HepG2 (cell line): ENCODE data around the gene SNU13. TPM values are rescaled to one million over a fixed set of nuclear protein-coding genes. Genes with fewer than 3 reads are reported as not detected.

Source experiments
- ATAC-seq: fragments of 200-7000 bp; cut with Tn5 transposase; 3 replicates; pipeline ENCODE4 v1.9.1; 2020; ENCODE audit warnings: mild to moderate bottlenecking, moderate library complexity
- BruUV-seq: library from RNA; stranded (reverse); fragments of 400-500 nt; replicated peaks from 2 replicates; lab custom pipeline; 2021; lab: Mats Ljungman, UMichigan
- CTCF ChIA-PET: fragments of 300-600 bp; formaldehyde crosslinking; extraction: SDS; loops from one replicate; lab custom pipeline; 2021; ENCODE audit warnings: low total read pairs, inconsistent platforms, low intra/inter-chr PET ratio; lab: Yijun Ruan, JAX
- POLR2A ChIA-PET: fragments of 350-600 bp; sonication (Branson Sonifier 250); formaldehyde crosslinking; loops from one replicate; lab custom pipeline; 2020; ENCODE audit warnings: antibody characterized with exemption, inconsistent platforms; lab: Yijun Ruan, JAX
- DNase-seq: peaks from one replicate; pipeline ENCODE4 v3.0.0-alpha.2; 2015; ENCODE audit warnings: low spot score
- FAIRE-seq: peaks from 3 replicates; lab custom pipeline; 2011; peaks lifted over from hg19 to GRCh38; lab: Jason Lieb, UNC
- H2AFZ ChIP-seq: one replicate; pipeline ENCODE4 v1.6.1; 2011; ENCODE audit warnings: low read length, inconsistent platforms
- H3K27ac ChIP-seq: fragments of 300-600 bp; 3 replicates; pipeline ENCODE4 v1.8.0; 2011; ENCODE audit warnings: mixed run types, mild to moderate bottlenecking, mixed read lengths, low read length, inconsistent platforms; ENCODE audit not compliant: insufficient read depth; ENCODE audit errors: extremely low read length
- H3K27me3 ChIP-seq, 2 experiments: fragments of 200-600 bp in 1 of 2; 2 replicates in 1 of 2; 3 replicates in 1 of 2; pipeline versions ENCODE4 v1.6.0 to v1.8.0; 2011; ENCODE audit warnings: low read length in 2 of 2, mild to moderate bottlenecking in 2 of 2, moderate library complexity in 2 of 2, inconsistent platforms in 1 of 2; ENCODE audit not compliant: insufficient read depth in 2 of 2, control insufficient read depth in 1 of 2
- H3K36me3 ChIP-seq, 2 experiments: fragments of 200-600 bp in 1 of 2; replicated peaks in 1 of 2; 2 replicates in 1 of 2; 3 replicates in 1 of 2; pipeline versions ENCODE4 v1.5.1 to v1.8.0; 2011; ENCODE audit warnings: low read length in 2 of 2, inconsistent platforms in 1 of 2; ENCODE audit not compliant: insufficient read depth in 2 of 2, control insufficient read depth in 1 of 2
- H3K4me1 ChIP-seq: 2 replicates; pipeline ENCODE4 v1.5.1; 2012; ENCODE audit warnings: low read length, inconsistent platforms; ENCODE audit not compliant: insufficient read depth
- H3K4me2 ChIP-seq: 2 replicates; pipeline ENCODE4 v1.6.0; 2011; ENCODE audit warnings: low read depth, low read length, inconsistent platforms
- H3K4me3 ChIP-seq, 3 experiments: fragments of 200-600 bp in 1 of 3; sonication (generic), shearing (Covaris generic) in 1 of 3; replicated peaks in 1 of 3; 2 replicates each; pipeline ENCODE4 v1.5.1; 2011 to 2016; ENCODE audit warnings: low read length in 3 of 3, inconsistent platforms in 2 of 3, low read depth in 2 of 3, mild to moderate bottlenecking in 2 of 3, control low read depth in 1 of 3, mixed read lengths in 1 of 3; ENCODE audit not compliant: insufficient read depth in 1 of 3
- H3K79me2 ChIP-seq: one replicate; pipeline ENCODE4 v1.6.1; 2011; ENCODE audit warnings: low read length, inconsistent platforms; ENCODE audit not compliant: insufficient read depth
- H3K9ac ChIP-seq: 2 replicates; pipeline ENCODE4 v1.6.0; 2011; ENCODE audit warnings: mild to moderate bottlenecking, low read depth, low read length, inconsistent platforms; ENCODE audit not compliant: insufficient read depth
- H3K9me3 ChIP-seq: 2 replicates; pipeline ENCODE4 v1.5.1; 2012; ENCODE audit warnings: mild to moderate bottlenecking, low read length
- H4K20me1 ChIP-seq: 2 replicates; pipeline ENCODE4 v1.6.0; 2011; ENCODE audit warnings: inconsistent platforms, mild to moderate bottlenecking, low read length, moderate library complexity; ENCODE audit not compliant: insufficient read depth
- POLR2AphosphoS2 ChIP-seq: IDR thresholded peaks from 2 replicates; pipeline ENCODE4 v1.6.1; 2011; ENCODE audit warnings: low read depth, low read length, improper control_type of control experiment
- RBM22 ChIP-seq: fragments of 200-400 bp; formaldehyde crosslinking; optimal IDR thresholded peaks from 2 replicates; pipeline ENCODE3; 2017; ENCODE audit warnings: mild to moderate bottlenecking, low read length, moderate library complexity
- ZFP37 ChIP-seq: sonication (generic); formaldehyde crosslinking; IDR thresholded peaks from 2 replicates; pipeline ENCODE4 v1.4.0; 2020; ENCODE audit warnings: missing genetic modification reagents, borderline replicate concordance
- ZNF333 ChIP-seq: sonication (generic); formaldehyde crosslinking; IDR thresholded peaks from 2 replicates; pipeline ENCODE4 v1.4.0; 2020; ENCODE audit warnings: mild to moderate bottlenecking, missing genetic modification reagents, borderline replicate concordance
- WGBS: methylation state at CpG from one replicate; pipeline ENCODE4 v1.1.6; 2017; ENCODE audit warnings: low lambda C conversion rate; 5-methylcytosine and 5-hydroxymethylcytosine counted together
- in situ Hi-C: cut with HindIII; loops from 2 replicates; pipeline ENCODE4 v1.10.0; 2017; ENCODE audit warnings: low pct_unique_long_range_greater_than_20kb; ENCODE audit not compliant: extremely low pct_ligation_motif_present
- intact Hi-C: fragments of 100-400 bp; cut with micrococcal nuclease; formaldehyde crosslinking; loops from one replicate; pipeline ENCODE4 v1.10.0; 2022; ENCODE audit not compliant: unreplicated experiment
- polyA plus RNA-seq, 8 experiments: library from polyadenylated mRNA; depleted of rRNA in 3 of 8; stranded (reverse) in 7 of 8; unstranded in 1 of 8; fragments of >200 nt; fragmentation: Illumina TruSeq in 4 of 8; extraction: Trizol in 4 of 8; gene quantifications; 2 replicates each; pipeline versions ENCODE4 v1.2.1 to v1.2.3, GENCODE V29; 2011 to 2016; ENCODE audit warnings: low read depth in 4 of 8, missing spikeins in 1 of 8, mixed read lengths in 1 of 8; ENCODE audit not compliant: insufficient read depth in 1 of 8
- total RNA-seq, 5 experiments: library from RNA; depleted of rRNA; stranded (reverse); fragments of >200 nt; fragmentation: Illumina TruSeq; extraction: Trizol; gene quantifications; 2 replicates each; pipeline ENCODE4 v1.2.3, GENCODE V29; 2016; ENCODE audit warnings: low read depth in 1 of 5

SNU13 gene
- total and polyA plus RNA-seq, 2 of the 13 experiments (the other 11 are each of a cell fraction or from before 2014, with no cell fraction given), result 203 to 287 TPM

- no peak for TF ChIP-seq ZNF333
- TF ChIP-seq RBM22, result peak; percentile 27
- in situ Hi-C loops, result no loop called here
- no peak overlapping the region for H3K27ac ChIP-seq
- no peak overlapping the region for H3K4me3 ChIP-seq
- BruUV-seq, result no TSS peak
- peaks cover 4 to 16% of the 10 kb centered on the region in 2 experiments; a peak in 4 of 5 replicates for H3K36me3 ChIP-seq
- no peak overlapping the region for H2AFZ ChIP-seq
- H3K9ac ChIP-seq, result no peak overlapping the region
- peaks cover 33% of the 10 kb centered on the region for H3K4me1 ChIP-seq
- H3K4me2 ChIP-seq, result no peak overlapping the region
- no peak for ATAC-seq
- no peaks in the 10 kb centered on the region for H3K9me3 ChIP-seq
- no peak for DNase-seq
- CTCF ChIA-PET, result no interaction called here
- 94% methylated on average over 21 of the region's 21 CpGs for WGBS
- no peak for FAIRE-seq
- intact Hi-C loops, result no loop called here
- no peaks in the 10 kb centered on the region for H3K27me3 ChIP-seq
- POLR2A ChIA-PET, result interaction anchor here (0.6 to 0.7 kb wide), 2 partner anchors 465 to 947 kb away, joined by 3 to 4 read pairs; no protein-coding TSS in a partner anchor
- H3K79me2 ChIP-seq, result no peaks in the 10 kb centered on the region
- H4K20me1 ChIP-seq, result peaks cover 2% of the 10 kb centered on the region; the same call in 1 of the 2 replicates
These were observed 19.4 kb downstream of the SNU13 start for GRCh38 chr22:41668971-41669911.

DNA sequence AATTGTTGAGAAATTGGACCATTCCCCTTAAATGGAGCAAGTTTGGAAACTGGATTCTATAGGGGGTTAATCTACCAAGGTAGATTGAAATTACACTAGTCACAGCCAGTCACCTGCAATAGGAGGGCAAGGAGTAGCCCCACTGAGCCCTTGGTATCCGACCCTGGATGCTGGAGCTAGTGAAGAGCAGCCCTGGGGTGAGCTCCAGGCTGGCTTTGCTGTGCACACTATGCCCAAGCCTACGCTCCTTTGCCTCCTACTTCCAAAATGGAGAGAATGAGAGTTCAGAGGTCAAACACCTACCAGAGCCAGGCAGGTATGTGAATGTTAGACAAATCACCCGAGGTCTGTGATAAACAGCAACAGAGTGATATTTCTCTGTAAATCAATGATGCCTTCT, 23.7 kb downstream of the SNU13 start:
- intact Hi-C loops (no loop called here), in situ Hi-C loops (no loop called here)
- Histone ChIP-seq H3K9me3 (no peaks in the 10 kb centered on the region), H3K36me3 (peaks cover 16 to 41% of the 10 kb centered on the region in 2 experiments), H3K9ac (no peak overlapping the region), H4K20me1 (no peaks in the 10 kb centered on the region), H3K4me2 (no peak overlapping the region), H3K79me2 (no peaks in the 10 kb centered on the region), H3K4me1 (peaks cover 15% of the 10 kb centered on the region), H3K4me3 (no peak overlapping the region), H2AFZ (no peak overlapping the region), H3K27me3 (no peaks in the 10 kb centered on the region), H3K27ac (no peak overlapping the region)
- TF ChIP-seq ZFP37 (CRISPR knock-in tag) (no peak), RBM22 (peak; percentile 83), POLR2AphosphoS2 (0 out of 2 replicates have a peak, but pooled peaks have one; percentile 37)
- FAIRE-seq, result no peak
- 100% methylated on average over 2 of the region's 3 CpGs for WGBS
- DNase-seq, result no peak
- POLR2A ChIA-PET, result interaction anchor here (2.3 kb wide), 1 partner anchor 11 kb away, joined by 6 read pairs; no protein-coding TSS in a partner anchor
- CTCF ChIA-PET, result no interaction called here
- no TSS peak for BruUV-seq
- no peak for ATAC-seq
